Renal cortex interstitium (tissue), 11 donors: Measurements from ENCODE around the gene CDC42EP1. TPM values are rescaled to one million over a fixed set of nuclear protein-coding genes. Genes with fewer than 3 reads are reported as not detected.
"Not testable (repeated sequence)": the region's sequence is repeated elsewhere in the genome, so short reads cannot be mapped to it uniquely, and the experiment has no call there.

Experiments used
- DNase-seq, 11 donors: peaks; one replicate each; pipeline ENCODE4 v3.0.0-alpha.2; 2013; ENCODE audit warnings: low read depth in 9 of 11, low spot score in 4 of 11; ENCODE audit errors: extremely low read depth in 1 of 11
- polyA plus RNA-seq, 3 donors: library from polyadenylated mRNA; unstranded; fragments of 120-200 nt; gene quantifications; one replicate each; pipeline ENCODE4 v1.2.1, GENCODE V29; 2013; ENCODE audit not compliant: insufficient read length in 3 of 3

Gene CDC42EP1
- polyA plus RNA-seq, 3 donors: 33.3 to 54.7 (median 49.4) TPM

GRCh38 chr22:37525746-37526350 lies 34.4 kb upstream of the CDC42EP1 start:
- DNase-seq: no peak

GRCh38 chr22:37526376-37526775 lies 33.9 kb upstream of the CDC42EP1 start:
- no peak for DNase-seq

- not testable (repeated sequence) for DNase-seq
Measured at GRCh38 chr22:37527081-37527752, 33.1 kb upstream of the CDC42EP1 start.

- not testable (repeated sequence) for DNase-seq
Measured at GRCh38 chr22:37527952-37528351, 32.3 kb upstream of the CDC42EP1 start.

- no peak for DNase-seq
Measured at GRCh38 chr22:37529652-37530345, 30.5 kb upstream of the CDC42EP1 start.

GRCh38 chr22:37533995-37534394 lies 26.3 kb upstream of the CDC42EP1 start:
- DNase-seq: no peak

- no peak for DNase-seq
Measured at GRCh38 chr22:37534445-37534844, 25.8 kb upstream of the CDC42EP1 start.

- no peak for DNase-seq
Measured at GRCh38 chr22:37535159-37535558, 25.1 kb upstream of the CDC42EP1 start.

GRCh38 chr22:37538590-37539357 lies 21.5 kb upstream of the CDC42EP1 start:
- DNase-seq: peak; percentile 74 to 92 (median 89)

- DNase-seq: not testable (repeated sequence)
Measured at GRCh38 chr22:37539790-37540189, 20.5 kb upstream of the CDC42EP1 start.

GRCh38 chr22:37542416-37542815 lies 17.9 kb upstream of the CDC42EP1 start:
- not testable (repeated sequence) for DNase-seq

- no peak for DNase-seq
Measured at GRCh38 chr22:37542959-37543358, 17.3 kb upstream of the CDC42EP1 start.

GRCh38 chr22:37544955-37545702 lies 15.2 kb upstream of the CDC42EP1 start:
- no peak for DNase-seq

GRCh38 chr22:37545703-37546436 lies 14.4 kb upstream of the CDC42EP1 start:
- DNase-seq: peak in 10 of 11 donors; percentile 84 to 97 (median 91)

- DNase-seq: peak in 4 of 11 donors; percentile 85 to 91 (median 88)
Measured at GRCh38 chr22:37546437-37547250, 13.6 kb upstream of the CDC42EP1 start.

GRCh38 chr22:37547251-37547741 lies 13.0 kb upstream of the CDC42EP1 start:
- no peak for DNase-seq

GRCh38 chr22:37549704-37550059 lies 10.6 kb upstream of the CDC42EP1 start:
- DNase-seq: peak in 3 of 11 donors; percentile 74 to 83 (median 81)
